PC-9 (cell line): ENCODE measurements around the gene PLD6. TPM values are rescaled to one million over a fixed set of nuclear protein-coding genes. Genes with fewer than 3 reads are reported as not detected.

Source experiments
- BruUV-seq: library from RNA; stranded (reverse); fragments of 400-500 nt; replicated peaks from 2 replicates; lab custom pipeline; 2021; lab: Mats Ljungman, UMichigan
- CTCF ChIA-PET: fragments of 300-600 bp; sonication (Branson Sonifier 250); formaldehyde crosslinking; loops from one replicate; lab custom pipeline; 2022; ENCODE audit warnings: antibody characterized with exemption; lab: Charles Lee
- POLR2A ChIA-PET: fragments of 300-600 bp; sonication (Branson Sonifier 250); formaldehyde crosslinking; loops from one replicate; lab custom pipeline; 2022; ENCODE audit warnings: antibody characterized with exemption; ENCODE audit not compliant: unreplicated experiment; lab: Charles Lee
- DNase-seq, 2 experiments: peaks; one replicate each; pipeline versions ENCODE4 v3.0.0 to v3.0.0-alpha.2; 2015 to 2022; ENCODE audit warnings: mixed read lengths in 1 of 2
- H2AFZ ChIP-seq: fragments of 200-600 bp; sonication (generic); 2 replicates; pipeline ENCODE4 v1.8.1; 2017; ENCODE audit warnings: antibody characterized with exemption
- H3F3A ChIP-seq: fragments of 200-600 bp; sonication (generic); 2 replicates; pipeline ENCODE4 v1.8.1; 2017; ENCODE audit warnings: antibody characterized with exemption, mild to moderate bottlenecking, low read depth; ENCODE audit not compliant: insufficient read depth
- H3K27ac ChIP-seq: fragments of 200-600 bp; sonication (generic); 2 replicates; pipeline ENCODE4 v1.6.1; 2016; ENCODE audit warnings: mixed run types
- H3K27me3 ChIP-seq: fragments of 200-600 bp; sonication (generic); 2 replicates; pipeline ENCODE4 v1.6.1; 2016; ENCODE audit warnings: low read depth, mixed run types; ENCODE audit not compliant: insufficient read depth
- H3K36me3 ChIP-seq: fragments of 200-600 bp; sonication (generic); 2 replicates; pipeline ENCODE4 v1.6.1; 2016; ENCODE audit warnings: low read depth, mixed run types
- H3K4me1 ChIP-seq: fragments of 200-600 bp; sonication (generic); replicated peaks from 2 replicates; pipeline ENCODE4 v1.6.1; 2016; ENCODE audit warnings: mixed run types; ENCODE audit not compliant: insufficient read depth
- H3K4me2 ChIP-seq: fragments of 200-600 bp; sonication (generic); 2 replicates; pipeline ENCODE4 v1.6.1; 2017; ENCODE audit warnings: mixed run types
- H3K4me3 ChIP-seq: fragments of 200-600 bp; sonication (generic); 2 replicates; pipeline ENCODE4 v1.6.1; 2016; ENCODE audit warnings: mixed run types
- H3K79me2 ChIP-seq: fragments of 200-600 bp; sonication (generic); 2 replicates; pipeline ENCODE4 v1.6.1; 2017; ENCODE audit warnings: low read depth, mixed run types
- H3K9me2 ChIP-seq: fragments of 200-600 bp; sonication (generic); 2 replicates; pipeline ENCODE4 v1.8.1; 2017; ENCODE audit warnings: mild to moderate bottlenecking; ENCODE audit not compliant: insufficient read depth
- H3K9me3 ChIP-seq: fragments of 200-600 bp; sonication (generic); 2 replicates; pipeline ENCODE4 v1.8.1; 2016; ENCODE audit warnings: low read depth; ENCODE audit not compliant: insufficient read depth
- H4K20me1 ChIP-seq: fragments of 200-600 bp; sonication (generic); 2 replicates; pipeline ENCODE4 v1.8.1; 2017; ENCODE audit not compliant: insufficient read depth
- EZH2 ChIP-seq: fragments of 200-600 bp; sonication (generic); IDR thresholded peaks from 2 replicates; pipeline ENCODE4 v1.8.0; 2017; ENCODE audit warnings: antibody characterized with exemption, low read depth
- intact Hi-C: fragments of 100-400 bp; cut with micrococcal nuclease; formaldehyde crosslinking; loops from one replicate; pipeline ENCODE4 v1.10.0; 2022; ENCODE audit not compliant: unreplicated experiment
- total RNA-seq: library from RNA; stranded (reverse); gene quantifications from 2 replicates; pipeline ENCODE4 v1.2.3, GENCODE V29; 2021
- TF ChIP-seq, protein P1 (sequence below): fragments of 200-600 bp; sonication (generic); conservative IDR thresholded peaks from 2 replicates; pipeline ENCODE4 v1.6.1; 2017; ENCODE audit warnings: mixed run types, antibody characterized with exemption, mild to moderate bottlenecking, moderate library complexity

The PLD6 gene
- total RNA-seq, 1 experiment from 2014 or later: 4.1 TPM

DNA sequence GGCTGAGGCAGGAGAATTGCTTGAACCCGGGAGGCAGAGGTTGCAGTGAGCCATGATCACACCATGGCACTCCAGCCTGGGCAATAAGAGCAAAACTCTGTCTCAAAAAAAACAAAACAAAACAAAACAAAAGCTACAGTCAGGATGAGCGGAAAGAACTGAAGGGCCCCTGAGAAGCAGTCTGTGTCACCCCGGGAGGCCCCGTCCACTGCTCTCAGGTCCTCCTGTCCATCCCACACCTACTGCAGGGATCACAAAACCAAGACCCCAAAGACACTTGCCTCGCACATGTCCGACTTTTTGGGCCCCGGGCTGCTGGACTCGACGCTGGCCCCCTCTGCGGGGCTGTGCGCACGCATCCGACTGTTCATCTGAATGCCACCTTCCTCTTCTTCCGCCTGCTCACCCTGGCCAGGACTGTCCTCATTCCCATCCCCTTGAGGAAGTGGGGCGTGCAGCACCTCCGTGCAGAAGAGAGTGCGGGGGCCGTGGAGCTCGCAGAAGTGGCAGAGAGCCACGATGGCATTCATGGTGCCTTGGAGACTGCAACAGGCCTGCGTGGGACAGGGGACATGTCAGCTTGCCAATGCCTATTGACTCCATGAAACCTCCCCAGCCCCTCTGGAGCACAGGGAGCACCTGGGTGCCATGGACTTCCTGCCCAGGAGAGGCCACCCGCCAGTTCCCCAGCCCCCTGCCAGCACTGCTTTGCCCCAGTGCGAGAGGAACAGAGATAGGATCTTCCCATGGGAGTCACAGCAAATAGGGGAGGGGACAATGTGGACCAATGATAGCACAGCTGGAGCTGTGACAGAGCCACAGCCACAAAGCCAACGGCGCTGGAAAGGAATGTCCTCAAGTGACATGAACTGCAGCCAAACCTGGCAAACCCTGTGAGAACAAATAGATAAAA, 21.7 kb upstream of the PLD6 start:
- Histone ChIP-seq H3K4me3 (no peak overlapping the region), H3F3A (no peaks in the 10 kb centered on the region), H3K36me3 (peaks cover 29% of the 10 kb centered on the region; the same call in 1 of the 2 replicates), H4K20me1 (peaks cover 9% of the 10 kb centered on the region; the same call in 1 of the 2 replicates), H3K9me2 (no peaks in the 10 kb centered on the region), H3K27me3 (no peaks in the 10 kb centered on the region), H3K4me1 (no peaks in the 10 kb centered on the region), H3K79me2 (0 out of 2 replicates have a peak, but pooled peaks cover 4% of the 10 kb centered on the region), H3K4me2 (no peak overlapping the region), H3K9me3 (no peaks in the 10 kb centered on the region), H3K27ac (no peak overlapping the region), H2AFZ (no peak overlapping the region)
- no peak for DNase-seq
- BruUV-seq: no TSS peak
- intact Hi-C loops: no loop called here
- POLR2A ChIA-PET: no interaction called here
- TF ChIP-seq, protein P1, sequence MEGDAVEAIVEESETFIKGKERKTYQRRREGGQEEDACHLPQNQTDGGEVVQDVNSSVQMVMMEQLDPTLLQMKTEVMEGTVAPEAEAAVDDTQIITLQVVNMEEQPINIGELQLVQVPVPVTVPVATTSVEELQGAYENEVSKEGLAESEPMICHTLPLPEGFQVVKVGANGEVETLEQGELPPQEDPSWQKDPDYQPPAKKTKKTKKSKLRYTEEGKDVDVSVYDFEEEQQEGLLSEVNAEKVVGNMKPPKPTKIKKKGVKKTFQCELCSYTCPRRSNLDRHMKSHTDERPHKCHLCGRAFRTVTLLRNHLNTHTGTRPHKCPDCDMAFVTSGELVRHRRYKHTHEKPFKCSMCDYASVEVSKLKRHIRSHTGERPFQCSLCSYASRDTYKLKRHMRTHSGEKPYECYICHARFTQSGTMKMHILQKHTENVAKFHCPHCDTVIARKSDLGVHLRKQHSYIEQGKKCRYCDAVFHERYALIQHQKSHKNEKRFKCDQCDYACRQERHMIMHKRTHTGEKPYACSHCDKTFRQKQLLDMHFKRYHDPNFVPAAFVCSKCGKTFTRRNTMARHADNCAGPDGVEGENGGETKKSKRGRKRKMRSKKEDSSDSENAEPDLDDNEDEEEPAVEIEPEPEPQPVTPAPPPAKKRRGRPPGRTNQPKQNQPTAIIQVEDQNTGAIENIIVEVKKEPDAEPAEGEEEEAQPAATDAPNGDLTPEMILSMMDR: no peak
- no peak for TF ChIP-seq EZH2
- CTCF ChIA-PET: no interaction called here

DNA sequence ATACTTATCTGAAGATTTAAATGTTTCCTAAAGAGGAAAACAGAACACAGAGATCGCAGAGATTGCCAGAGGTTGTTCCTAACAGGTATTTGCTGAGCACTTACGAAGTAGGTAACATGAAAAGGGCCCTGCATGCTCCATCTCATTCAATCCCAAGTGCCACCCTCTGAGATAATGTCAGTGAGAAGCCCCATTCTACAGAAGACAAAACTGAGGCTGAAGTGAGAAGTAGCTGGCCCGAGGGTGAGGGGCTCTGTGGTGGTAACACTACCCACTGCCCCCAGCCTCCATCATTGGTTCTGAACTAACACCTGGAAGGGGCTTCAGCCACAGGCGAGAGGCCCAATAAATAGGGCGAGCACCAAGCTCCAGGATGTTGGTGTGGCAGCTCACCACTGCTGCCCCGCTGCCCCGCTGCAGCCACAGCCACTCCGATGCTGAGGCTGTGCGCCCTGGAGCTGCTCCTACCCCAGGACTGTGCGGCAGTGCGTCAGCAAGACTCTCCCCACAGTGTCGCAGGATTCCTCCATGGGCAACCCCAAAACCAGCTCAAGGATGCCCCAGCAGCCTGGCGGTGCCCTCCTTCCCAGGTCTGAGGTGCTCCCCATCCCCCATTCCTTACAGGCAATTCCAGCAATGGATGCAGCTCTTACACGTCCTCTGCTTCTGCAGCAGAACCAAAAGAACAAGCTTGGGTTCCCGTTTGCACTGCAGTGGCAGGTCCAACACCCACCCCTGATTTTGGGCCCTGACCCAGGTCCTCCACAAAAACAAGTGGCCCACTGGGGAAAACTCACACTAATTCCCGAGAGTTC, 20.5 kb upstream of the PLD6 start:
- no peak for DNase-seq
- peaks cover 22% of the 10 kb centered on the region; the same call in 1 of the 2 replicates for H3K36me3 ChIP-seq

DNA sequence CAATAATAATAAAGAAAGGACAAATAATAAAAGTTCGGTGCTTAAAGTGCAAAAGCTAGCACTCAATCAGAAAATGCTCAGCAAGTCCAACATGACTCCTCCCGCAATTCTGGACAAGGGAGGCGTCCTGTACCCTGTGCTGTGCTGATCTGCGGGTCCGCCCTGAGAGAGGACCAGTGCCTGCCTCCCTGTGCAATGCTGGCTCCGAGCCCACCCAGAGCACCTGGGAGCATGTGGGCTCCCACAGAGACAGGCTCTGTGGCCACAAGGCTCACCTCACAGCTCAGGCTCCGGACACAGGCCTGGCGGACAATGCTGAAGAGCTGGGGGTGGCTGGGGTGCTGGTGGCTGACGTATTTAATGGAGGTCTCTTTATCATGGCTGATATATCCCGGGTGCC, 19.8 kb upstream of the PLD6 start:
- Histone ChIP-seq H3K4me2 (no peak overlapping the region), H3F3A (no peaks in the 10 kb centered on the region), H3K79me2 (no peaks in the 10 kb centered on the region), H3K27me3 (no peaks in the 10 kb centered on the region), H3K36me3 (peaks cover 25% of the 10 kb centered on the region; the same call in 1 of the 2 replicates), H3K4me3 (no peak overlapping the region), H3K9me3 (no peaks in the 10 kb centered on the region), H3K9me2 (no peaks in the 10 kb centered on the region), H4K20me1 (peaks cover 3% of the 10 kb centered on the region; the same call in 1 of the 2 replicates), H3K27ac (no peak overlapping the region), H2AFZ (no peak overlapping the region), H3K4me1 (no peaks in the 10 kb centered on the region)
- no peak for DNase-seq
- TF ChIP-seq, protein P1: no peak
- no peak for TF ChIP-seq EZH2
- intact Hi-C loops: no loop called here
- BruUV-seq: no TSS peak
- CTCF ChIA-PET: no interaction called here
- POLR2A ChIA-PET: no interaction called here

More for the DNA sequence above, 20.5 kb upstream of the PLD6 start:
- H3F3A ChIP-seq: no peaks in the 10 kb centered on the region
- CTCF ChIA-PET: no interaction called here
- H3K9me3 ChIP-seq: no peaks in the 10 kb centered on the region
- no peak overlapping the region for H2AFZ ChIP-seq
- H3K4me1 ChIP-seq: no peaks in the 10 kb centered on the region
- no peak overlapping the region for H3K4me3 ChIP-seq
- H3K9me2 ChIP-seq: no peaks in the 10 kb centered on the region
- H3K79me2 ChIP-seq: no peaks in the 10 kb centered on the region
- TF ChIP-seq, protein P1: no peak
- no peak for TF ChIP-seq EZH2
- H4K20me1 ChIP-seq: peaks cover 4% of the 10 kb centered on the region; the same call in 1 of the 2 replicates
- no peak overlapping the region for H3K27ac ChIP-seq
- no peaks in the 10 kb centered on the region for H3K27me3 ChIP-seq
- no TSS peak for BruUV-seq
- intact Hi-C loops: no loop called here
- POLR2A ChIA-PET: no interaction called here
- no peak overlapping the region for H3K4me2 ChIP-seq
